Adrenal gland (tissue), 5 donors: Measurements from ENCODE around the gene SFRP5.

Source experiments
- POLR2A ChIP-seq, 2 donors: fragments of 450-650 bp; IDR thresholded peaks; one replicate each; pipeline ENCODE4 v1.6.1; 2017; ENCODE audit warnings: antibody characterized with exemption in 2 of 2, mild to moderate bottlenecking in 2 of 2, moderate library complexity in 1 of 2
- TF ChIP-seq, protein P1 (sequence below), 6 experiments: fragments of 450-650 bp in 4 of 6; fragments of 200-600 bp in 2 of 6; sonication (generic) in 1 of 6; IDR thresholded peaks; 1 replicate in 5 of 6; 2 replicates in 1 of 6; pipeline versions ENCODE4 v1.5.1 to v1.8.0; 2016 to 2021; ENCODE audit warnings: antibody characterized with exemption in 6 of 6, mild to moderate bottlenecking in 2 of 6, moderate library complexity in 1 of 6
- donor health status: DM: no; HTN: no; CAD: no.

DNA sequence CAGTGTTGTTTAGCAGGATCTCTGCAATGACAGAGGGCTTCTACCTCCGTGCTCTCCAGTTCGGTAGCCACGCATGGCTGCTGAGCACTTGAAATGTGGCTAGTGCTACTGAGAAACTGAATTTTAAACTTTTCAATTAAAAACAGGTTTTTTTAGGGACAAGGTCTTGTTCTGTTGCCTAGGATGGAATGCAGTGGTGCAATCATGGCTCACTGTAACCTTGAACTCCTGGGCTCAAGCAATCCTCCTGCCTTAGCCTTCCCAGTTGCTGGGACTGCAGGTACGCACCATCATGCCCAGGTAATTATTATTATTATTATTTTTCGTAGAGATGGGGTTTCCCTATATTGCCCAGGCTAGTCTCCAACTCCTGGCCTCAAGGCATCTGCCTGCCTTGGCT is 13.4 kb upstream of the SFRP5 start:
- TF ChIP-seq, protein P1, sequence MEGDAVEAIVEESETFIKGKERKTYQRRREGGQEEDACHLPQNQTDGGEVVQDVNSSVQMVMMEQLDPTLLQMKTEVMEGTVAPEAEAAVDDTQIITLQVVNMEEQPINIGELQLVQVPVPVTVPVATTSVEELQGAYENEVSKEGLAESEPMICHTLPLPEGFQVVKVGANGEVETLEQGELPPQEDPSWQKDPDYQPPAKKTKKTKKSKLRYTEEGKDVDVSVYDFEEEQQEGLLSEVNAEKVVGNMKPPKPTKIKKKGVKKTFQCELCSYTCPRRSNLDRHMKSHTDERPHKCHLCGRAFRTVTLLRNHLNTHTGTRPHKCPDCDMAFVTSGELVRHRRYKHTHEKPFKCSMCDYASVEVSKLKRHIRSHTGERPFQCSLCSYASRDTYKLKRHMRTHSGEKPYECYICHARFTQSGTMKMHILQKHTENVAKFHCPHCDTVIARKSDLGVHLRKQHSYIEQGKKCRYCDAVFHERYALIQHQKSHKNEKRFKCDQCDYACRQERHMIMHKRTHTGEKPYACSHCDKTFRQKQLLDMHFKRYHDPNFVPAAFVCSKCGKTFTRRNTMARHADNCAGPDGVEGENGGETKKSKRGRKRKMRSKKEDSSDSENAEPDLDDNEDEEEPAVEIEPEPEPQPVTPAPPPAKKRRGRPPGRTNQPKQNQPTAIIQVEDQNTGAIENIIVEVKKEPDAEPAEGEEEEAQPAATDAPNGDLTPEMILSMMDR (IDR thresholded peaks at IDR 0.05) = no peak
- no peak for TF ChIP-seq POLR2A (IDR thresholded peaks at IDR 0.05)
